NCI-H345 treated with DMSO at 0.1 percent for 48 hours (cell line): Measurements from ENCODE around the gene DENND1A.

Source experiments
- DNase-seq: peaks from one replicate; lab custom pipeline; 2025; ENCODE audit not compliant: unreplicated experiment; lab: John Stamatoyannopoulos, UW

The DENND1A gene

DNA sequence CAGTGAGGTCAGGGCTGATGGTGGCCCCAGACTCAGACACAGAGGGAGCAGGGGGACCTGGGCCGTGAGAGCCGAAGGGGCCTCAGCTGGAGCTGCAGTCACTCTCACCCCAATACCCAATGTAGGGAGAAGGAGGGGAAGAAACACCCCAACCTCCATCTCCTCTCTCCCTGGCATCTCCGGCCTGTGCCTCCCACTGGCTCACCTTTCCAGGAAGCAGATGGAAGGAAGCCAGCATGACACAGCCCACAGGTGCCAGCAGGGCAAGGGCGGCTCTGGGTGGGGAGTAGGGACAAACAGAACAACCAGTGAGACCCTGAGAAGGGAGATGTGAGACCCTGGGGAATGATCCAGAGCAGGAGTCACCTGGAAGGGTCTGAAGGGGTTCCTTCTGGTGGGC lies 576.9 kb downstream of the DENND1A start:
- no peak for DNase-seq

DNA sequence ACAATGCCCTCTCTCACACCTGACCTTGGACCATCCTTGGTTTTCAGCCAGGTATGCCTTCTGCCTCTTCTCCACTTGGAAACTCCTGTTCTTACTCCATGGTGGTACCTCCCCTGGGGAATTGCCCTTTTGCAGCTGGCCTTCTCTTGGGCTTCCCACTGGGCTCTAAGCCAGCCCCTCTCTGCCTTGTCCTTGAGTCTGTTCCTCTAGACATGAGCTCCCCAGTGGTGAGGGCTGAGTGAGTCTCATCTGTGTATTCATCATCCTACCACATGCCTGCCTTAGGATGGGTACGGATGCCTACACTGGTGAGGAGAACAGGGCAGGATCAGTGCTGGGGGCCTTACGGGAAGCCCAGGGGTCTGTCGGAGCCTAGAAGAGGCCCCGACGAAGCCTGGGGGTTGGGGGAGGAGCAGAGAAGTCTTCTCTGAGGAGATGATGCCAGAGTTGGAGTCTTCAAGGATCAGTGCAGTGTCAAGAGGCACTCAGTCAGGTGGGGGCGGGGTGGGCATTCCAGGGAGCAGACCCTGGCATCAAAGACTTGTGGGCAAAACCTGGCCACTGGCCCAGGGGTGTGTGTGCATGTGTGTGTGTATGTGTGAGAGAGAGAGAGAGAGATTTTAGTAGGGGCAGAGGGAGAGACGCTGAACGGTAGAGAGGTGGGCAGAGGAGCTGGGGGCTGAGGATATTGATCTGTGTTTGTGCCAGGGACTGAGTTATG lies 579.2 kb downstream of the DENND1A start:
- no peak for DNase-seq

DNA sequence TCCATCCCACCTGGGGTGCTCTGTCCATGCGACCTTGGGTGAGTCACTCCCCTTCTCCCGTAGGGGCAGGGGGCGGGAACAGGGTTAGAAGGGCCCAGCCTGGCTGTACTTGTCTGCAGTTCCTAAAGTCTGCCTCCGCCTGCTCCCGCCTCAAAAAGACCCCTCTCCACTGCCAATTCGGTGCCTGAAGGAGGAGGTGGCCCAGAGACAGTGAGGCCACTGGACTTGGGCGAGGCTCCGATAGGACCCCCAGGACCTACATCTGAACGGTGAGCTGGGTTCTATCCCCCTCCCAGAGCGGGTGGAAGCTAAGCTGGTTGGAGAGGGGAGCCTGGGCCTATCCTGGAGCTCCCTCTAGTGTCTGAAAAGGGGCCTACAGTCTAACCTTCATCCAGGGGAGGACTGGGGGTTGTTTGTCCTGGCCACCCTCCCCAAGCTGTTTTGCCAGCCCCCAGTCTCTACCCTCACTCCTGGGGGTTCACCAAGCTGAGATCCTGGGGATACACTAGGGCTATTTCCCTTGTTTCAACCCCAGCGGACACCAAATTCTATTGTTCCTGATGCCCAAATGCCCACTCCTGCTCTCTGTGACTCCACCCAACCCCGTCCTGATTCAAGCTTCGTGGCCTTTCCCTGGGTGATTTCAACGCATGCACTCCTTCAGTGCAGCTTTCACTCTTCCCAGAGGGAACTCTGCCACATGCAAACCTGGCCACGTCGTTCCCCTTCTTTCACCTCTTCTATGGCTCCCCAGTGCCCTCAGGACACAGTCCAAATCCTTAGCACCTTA lies 580.0 kb downstream of the DENND1A start:
- peak; percentile 60 for DNase-seq

DNA sequence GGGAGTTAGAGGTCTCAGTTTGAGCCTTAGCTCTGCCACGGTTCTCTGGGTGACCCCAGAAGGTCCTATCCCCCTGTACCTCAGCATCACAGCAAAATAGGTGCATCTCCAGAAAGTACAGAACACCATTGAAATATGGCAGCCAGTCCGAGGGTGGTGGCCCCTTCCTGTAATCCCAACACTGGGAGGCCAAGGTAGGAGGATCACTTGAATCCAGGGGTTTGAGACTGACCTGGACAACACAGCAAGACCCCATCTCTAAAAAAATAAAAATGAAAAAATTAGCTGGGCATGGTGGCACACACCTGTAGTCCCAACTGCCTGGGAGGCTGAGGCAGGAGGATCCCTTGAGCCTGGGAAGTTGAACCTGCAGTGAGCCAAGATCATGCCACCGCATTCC lies 580.9 kb downstream of the DENND1A start:
- DNase-seq, result no peak

DNA sequence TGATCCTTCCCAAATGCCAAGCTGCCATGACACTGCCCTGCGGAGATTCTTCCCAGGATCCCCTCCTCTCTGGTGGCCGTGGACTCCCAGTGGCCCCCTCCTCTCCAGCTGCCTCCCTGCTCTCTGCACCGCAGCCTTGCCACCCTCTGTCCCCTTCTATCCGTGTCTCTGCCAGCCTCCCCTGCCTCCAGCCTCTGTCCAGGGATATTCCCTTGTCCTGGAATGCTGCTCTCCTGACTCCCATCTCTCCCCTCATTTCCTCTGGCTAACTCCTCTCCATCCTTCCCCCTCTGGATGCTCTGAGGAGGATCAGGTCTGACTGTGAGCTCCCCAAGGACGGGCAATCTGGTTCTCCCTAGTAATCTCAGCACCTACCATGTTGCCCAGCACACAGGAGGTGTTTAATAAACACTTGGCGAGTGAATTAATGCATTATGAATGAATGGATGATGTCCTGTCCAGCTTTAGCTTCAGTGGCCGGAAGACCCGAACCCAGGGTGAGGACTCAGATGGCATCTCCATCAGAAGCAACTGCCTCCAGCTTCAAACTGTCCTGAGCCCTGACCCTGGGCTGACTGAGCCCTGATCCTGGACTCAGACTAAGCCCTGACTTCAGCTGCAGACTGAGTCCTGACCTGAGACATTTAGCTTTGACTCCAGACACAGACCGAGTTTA lies 581.5 kb downstream of the DENND1A start:
- no peak for DNase-seq

DNA sequence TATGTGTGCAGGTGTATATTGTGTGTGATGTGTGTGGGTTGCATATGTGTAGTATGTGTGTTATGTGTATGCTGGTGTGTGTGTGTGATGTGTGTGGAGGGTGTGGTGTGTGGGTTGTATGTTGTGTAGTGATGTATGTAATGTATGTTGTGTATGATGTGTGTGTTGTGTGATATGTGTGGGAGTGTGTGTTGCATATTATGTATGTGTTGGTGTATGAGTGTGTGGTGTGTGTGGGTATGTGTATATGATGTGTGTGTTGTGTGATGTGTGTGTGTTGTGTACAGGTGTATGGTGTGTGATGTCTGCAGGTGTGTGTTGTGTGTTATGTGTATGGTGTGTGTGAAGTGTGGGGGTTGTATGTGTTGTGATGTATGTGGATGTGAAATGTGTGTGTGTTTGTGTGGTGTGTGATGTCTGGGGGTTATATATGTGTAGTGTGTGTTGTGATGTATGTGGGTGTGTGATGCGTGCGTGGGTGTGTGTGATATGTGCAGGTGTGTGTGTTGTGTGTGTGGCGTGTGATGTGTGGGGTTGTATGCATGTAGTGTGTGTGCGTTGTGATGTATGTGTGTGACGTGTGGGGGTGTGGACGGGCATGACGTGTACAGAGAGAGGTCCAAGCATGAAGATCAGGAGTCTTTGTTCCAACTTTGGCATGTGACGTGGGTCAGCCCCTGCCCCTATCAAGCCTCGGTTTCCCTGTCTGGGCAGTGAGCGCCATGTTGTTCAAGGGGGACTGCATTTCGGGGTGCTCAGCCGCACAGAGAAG lies 582.5 kb downstream of the DENND1A start:
- DNase-seq, result no peak

DNA sequence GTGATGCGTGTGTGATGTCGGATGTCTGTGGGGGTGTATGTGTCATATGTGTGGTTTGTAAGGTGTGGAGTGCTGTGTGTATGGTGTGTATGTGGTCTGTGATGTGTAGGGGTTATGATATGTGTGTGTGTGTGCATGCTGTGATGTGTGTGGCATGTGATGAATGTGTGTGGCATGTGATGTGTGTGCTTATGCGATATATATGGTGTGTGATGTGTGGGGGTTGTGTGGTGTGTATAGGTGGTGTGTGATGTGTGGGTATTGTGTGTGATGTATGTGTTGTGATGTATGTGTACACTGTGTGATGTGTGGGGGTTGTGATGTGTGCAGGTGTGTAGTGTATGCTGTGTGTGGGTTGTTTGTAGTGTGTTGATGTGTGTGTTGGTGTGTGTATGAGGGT lies 583.1 kb downstream of the DENND1A start:
- DNase-seq, result no peak

DNA sequence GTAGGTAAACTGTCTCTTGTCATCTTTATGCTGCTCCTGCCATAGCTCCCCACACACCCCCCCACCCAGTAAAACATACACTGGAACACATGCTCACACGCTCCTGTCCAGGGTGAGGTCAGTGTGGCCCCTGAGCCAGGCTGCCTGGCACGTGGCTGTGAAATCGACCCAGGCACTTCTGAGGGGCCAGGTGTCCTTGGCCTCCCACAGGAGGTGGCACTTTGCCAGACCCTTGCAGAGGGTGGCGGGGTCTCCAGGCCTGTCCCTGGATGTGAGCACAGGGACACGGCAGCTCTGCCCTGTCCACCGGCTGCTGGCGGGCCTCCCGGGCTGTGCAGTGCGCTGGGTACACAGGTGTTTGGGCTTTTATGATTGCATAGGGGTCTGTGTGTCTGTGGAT lies 583.9 kb downstream of the DENND1A start:
- no peak for DNase-seq

DNA sequence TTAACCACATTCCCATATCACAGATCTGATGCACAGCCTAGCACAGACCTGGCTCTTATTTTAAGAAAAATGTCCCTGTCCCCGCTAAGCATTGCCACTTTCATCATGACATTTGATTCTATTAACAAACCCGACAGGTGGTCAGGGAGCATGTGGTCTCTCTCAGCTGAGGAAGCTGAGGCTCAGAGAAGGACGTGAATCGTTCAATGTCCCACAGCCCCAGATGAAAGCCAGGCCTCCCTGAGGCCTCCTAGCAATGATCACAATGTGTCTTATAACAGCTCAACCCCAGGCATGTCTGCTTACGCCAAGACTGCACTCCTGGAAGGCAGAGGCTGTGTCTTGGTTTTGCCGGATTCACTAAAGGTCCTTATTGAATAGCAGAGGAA lies 584.4 kb downstream of the DENND1A start:
- no peak for DNase-seq

DNA sequence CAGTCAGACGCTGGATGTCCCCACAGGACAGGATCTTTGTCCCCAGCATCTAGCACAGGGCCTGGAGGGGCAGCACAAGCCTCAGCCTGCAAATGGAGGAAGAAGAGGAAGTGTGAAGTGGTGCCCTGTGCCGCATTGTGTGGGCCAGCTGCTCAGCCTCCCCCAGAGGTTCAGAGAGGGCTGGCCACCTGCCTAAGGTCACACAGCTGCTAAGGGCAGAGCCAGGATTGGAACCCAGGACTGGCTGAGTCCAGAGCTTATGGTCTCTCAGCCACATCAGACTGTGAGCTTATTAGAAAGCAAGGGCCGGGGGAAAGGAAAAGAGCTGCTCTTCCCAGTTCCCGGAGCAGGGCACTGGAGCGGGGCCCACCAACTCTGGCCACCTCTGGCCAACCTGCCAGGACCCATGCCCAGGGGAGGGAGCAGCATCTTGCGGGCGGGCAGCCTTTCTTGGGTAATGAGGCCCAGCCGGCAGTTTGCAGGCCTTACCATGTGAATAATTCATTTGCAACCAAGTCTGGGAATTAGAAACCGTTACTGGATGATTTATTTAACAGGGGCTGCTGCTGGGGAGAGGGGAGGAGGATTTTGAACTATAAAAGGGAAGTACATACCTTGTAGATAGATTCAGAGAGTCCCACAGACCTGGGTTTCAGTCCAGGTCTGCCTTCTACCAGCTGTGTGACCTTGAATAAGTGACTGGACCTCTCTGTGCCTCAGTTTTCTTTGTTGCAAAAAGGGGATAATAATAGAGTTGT lies 585.6 kb downstream of the DENND1A start:
- no peak for DNase-seq

DNA sequence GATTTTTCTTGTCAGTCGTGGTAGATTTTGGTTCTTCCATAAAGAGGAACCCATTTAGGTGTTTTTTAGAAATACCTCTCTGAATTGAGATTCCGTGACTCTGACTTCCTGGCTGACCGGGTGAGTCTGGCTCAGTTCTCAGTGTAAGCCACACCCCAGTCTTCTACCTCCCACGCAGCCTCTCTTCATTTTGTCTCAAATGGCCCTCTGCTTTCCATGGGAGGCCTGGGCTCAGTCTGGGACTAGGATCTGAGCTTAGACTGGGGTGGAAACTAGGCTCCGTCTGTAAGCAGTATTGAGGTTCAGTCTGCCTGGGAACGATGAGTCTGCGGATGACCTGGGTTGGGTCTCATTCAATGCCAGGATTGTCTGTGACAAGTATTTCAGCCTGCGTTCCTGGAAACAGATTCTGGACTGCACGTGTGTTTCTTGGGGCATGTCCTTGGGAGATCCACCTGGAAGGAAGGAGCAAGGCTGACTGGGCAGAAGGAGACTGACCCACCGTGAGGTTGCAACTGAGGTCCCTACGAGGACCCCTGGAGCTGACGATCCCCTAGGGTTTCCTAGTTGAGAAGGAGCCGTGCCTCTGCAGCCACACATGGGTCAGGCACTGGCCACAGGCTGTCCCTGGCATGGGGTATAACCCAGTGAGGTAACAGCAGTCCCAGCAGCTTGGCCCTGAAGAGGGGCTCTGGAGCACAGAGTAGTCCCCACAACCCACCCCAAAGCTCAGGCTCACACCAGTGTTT lies 586.3 kb downstream of the DENND1A start:
- no peak for DNase-seq

DNA sequence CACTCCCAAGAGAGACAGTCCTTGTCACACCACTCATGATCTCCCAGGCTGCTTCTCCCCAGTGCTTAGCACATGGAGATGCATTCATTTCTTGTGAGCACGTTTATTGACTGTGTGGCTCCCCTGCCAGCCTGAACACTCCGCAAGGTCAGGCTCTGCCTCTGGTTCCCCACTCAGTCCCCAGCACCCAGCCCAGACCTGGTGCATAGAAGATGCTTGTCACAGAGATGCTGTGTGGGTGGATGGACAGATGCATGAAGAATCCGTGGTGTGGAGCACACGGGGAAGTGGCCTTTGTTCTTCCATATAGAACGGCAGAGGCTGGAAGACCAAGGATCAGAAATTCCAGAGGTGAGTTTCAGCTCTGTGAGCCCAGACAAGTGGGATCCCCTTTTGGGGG lies 587.7 kb downstream of the DENND1A start:
- DNase-seq, result no peak

DNA sequence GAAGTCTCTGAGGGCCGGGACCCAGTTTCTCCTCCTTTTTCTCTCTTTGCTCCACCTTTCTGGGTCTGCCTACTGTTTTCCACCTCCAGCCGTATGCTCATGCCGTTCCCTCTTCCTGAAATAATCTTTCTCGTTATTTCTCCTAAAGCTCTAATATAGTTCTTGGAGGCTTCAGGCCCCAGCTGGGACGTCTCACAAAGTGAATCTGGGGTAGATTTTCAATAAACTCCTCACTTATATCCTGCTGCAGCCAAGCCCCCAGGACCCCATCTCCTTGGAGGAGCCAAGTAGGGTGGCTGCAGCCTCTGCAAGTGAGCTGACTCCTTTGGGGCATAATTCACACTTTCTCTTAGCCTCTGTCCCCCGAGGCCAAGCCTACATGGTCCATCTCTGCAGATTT lies 588.1 kb downstream of the DENND1A start:
- DNase-seq, result no peak

DNA sequence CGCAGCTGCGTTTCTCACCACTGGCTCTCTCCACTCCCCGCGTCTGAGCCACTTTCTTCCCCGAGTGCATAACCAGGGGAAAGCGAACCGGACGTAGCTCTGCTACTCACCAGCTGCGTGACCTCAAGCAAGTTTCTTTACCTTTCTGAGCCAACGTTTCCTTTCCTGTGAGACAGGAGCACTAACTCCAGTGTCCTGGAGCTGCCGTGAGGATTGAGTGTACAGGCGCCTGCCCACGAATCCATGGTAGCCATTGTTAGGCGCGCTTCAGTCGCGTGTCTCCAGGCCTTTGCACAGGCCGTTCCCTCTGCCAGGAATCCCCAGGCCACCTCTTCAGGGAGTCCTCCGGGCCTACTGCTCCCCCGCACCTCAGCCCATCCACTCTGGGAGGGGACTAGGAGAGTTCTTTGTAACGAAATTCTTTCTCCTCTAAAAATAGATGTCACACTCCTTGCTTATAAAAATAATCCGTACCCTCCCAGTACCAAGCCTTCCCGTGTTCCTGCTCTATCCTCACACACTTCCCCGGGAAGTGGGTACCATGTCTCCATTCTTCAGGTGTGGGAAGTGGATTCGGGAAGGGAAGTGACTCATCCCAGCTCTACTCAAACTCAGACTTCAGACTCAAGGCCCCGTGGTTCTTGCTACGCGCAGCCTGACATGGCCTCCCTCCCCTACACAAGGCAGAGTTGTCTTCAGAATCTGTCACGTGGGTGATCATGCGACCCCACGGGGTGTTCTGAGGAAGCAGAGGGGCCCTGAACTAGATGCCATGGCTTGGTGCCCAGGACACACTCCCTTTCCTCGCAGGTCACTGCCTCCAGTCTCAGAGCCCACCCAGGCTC lies 590.0 kb downstream of the DENND1A start:
- no peak for DNase-seq

DNA sequence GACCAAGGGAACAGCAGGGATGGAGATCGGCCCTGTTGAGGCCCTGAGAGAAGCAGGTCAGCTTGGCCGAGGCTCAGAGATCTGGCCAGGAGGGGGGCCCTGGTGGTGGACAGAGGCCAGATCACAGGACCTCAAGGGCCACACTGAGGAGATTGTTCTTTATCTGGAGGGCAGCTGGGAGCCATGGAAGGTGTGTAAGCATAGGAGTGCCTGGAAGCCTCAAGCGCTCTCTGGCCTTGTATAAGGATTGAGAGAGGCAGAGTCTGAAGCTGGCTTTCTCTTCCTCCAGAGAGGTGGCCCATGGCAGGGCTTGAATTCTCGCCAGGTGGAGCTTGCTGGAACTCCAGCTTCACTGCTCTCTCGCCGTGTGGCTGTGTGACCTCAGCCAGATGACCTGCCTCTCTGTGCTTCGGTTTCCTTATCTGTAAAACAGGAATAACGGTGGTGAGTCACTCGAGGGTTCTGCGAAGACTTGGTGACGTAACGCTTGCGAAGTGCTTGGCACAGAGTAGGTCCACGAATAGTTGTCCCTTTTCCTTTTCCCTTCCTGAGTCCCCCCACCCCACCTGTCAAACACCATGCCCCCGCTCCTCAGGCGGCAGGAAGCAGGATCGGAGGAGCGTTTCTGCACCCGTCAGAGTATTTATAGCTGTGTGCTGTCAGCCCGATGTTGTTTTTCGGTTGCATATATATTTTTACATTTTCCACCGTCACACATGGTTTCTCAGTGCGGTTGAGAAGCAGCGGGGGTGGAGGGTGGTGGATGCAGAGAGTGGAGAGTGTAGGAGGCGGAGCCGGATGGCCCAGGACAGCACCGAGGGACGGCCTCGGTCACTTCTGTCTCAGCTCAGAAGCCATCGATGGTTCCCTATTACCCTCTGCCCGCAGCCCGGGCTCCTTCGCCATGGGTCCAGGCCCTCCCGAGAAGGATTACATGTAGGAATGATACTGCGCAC lies 590.9 kb downstream of the DENND1A start:
- no peak for DNase-seq

DNA sequence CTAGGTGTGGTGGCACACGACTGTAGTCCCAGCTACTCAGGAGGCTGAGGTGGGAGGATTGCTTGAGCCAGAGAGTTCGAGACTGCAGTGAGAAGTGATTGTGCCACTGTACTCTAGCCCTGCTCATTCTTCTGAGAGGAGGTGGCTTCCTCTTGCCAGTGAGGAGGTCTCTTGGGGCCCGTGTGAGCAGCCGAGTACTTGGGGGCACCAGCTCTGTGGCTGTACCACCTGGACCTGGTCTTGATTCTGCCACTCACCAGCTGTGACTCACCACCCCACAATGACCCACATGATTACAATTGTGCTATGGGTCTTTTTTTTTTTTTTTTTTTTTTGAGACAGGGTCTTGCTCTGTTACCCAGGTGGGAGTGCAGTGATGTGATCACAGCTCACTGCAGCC lies 592.0 kb downstream of the DENND1A start:
- DNase-seq, result no peak

DNA sequence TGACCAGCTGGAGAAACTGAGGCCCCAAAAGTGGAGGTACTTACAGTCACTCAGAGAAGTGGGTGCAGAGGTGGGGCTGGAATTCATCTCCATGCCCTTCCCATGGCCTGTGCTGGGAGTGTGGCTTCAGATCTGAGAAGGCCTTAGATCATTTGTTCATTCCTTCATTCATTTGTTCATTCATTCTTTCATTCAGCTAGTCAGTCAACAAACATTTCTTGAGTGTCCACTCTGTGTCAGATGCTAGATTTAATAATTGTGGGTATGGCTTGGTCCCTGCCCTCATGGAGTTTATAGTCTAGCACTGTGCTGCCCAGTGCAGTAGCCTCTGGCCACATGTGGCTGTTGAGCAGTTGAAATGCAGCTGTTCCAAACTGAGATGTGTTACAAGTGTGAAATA lies 593.0 kb downstream of the DENND1A start:
- DNase-seq, result no peak

DNA sequence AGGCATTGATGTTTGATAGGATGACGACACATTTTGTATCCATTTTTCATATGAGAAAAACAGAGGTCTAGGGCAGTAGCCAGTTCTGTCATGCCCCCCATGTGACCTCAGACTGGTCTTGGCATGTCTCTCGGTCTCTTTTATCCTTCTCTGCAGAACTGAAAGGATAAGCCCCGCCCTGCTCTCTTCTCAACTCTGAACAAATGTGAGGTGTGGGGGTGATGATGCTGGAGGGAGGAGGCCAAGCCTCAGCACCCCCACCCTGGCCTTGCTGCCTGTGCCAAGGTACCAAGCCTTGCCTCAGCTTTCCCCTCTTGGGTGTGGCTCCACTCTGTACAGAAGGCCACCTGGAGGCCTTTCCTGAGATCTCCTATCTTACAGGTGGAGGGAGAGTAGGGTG lies 593.5 kb downstream of the DENND1A start:
- no peak for DNase-seq
